HG03045 (cell line): Measurements from ENCODE around the gene C3orf52.

Experiments used
- ATAC-seq: cut with Tn5 transposase; IDR thresholded peaks from one replicate; pipeline ENCODE4 v1.9.1; 2021; ENCODE audit warnings: mild to moderate bottlenecking, moderate library complexity; ENCODE audit not compliant: unreplicated experiment

The C3orf52 gene

GRCh38 chr3:112134335-112135124 lies 48.3 kb downstream of the C3orf52 start:
- ATAC-seq, result no peak

- ATAC-seq, result no peak
These were observed 49.9 kb downstream of the C3orf52 start for GRCh38 chr3:112136046-112136445.

GRCh38 chr3:112136959-112137693 lies 50.9 kb downstream of the C3orf52 start:
- ATAC-seq, result no peak

DNA sequence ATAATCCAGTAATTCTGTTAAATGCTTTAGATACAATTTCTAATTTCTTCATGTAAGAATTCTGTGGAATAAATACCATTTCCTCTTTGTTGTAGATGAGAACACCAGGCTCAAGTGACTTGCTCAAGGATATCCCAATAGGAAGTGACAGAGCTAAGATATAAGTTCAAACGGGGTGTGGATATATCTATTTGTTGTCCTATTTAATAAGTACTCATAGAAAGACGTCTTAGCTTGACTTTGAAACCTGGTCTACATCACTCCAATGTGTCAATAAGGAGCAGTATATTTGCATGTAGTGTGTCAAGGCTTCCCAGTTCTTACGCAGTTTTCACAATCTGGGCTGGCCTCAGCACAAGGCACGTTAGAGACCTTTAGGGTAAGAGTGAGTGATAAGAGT lies 51.6 kb downstream of the C3orf52 start:
- no peak for ATAC-seq

DNA sequence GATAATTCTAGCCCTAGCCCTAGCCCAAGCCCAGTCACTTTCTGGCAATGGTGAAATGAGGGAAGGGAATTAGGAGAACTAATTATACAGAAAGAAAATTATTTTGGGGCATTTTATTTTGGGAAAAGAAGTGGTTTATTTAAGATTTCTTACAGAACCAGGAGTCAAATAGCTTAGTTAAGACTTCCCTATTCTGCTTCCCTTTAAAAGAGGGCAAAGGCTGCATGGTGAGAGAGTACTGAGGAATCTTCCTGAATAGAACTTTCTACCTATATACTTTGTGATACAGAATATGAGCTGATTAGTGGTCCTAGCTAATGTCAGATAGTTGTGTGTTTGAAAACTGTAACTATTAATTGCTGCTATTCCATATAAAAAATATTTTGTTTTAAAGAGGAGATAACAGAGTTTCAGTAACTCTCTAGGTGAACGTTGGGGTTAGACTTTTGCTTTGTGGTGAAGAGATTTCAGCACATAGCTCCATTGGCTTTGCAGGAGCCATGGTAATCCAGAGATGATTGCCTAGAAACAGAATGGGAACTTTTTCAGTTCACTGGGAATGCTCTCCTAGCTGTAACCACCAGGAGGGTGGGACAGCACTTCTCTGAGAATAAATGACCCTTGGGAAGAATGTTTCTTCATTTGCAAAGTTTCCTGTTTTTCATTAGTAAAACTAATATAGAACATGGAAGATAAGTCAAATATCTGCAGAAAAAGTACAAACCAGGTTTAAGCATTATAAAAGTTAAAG lies 52.2 kb downstream of the C3orf52 start:
- no peak for ATAC-seq

GRCh38 chr3:112140584-112140983 lies 54.4 kb downstream of the C3orf52 start:
- ATAC-seq, result no peak

- ATAC-seq, result no peak
These were observed 55.1 kb downstream of the C3orf52 start for GRCh38 chr3:112141293-112141692.

DNA sequence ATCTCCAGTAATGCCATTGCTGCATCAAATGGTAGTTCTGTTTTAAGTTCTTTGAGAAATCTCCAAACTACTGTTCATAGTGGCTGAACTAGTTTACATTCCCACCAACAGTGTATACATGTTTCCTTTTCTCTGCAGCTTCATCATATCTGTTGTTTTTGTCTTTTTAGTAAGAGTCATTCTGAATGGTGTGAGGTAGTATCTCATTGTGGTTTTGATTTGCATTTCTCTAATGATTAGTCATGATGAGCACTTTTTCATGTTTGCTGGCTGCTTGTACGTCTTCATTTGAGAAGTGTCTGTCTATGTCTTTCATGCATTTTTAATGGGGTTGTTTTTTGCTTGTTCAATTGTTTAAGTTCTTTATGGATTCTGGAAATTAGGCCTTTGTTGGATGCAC lies 57.1 kb downstream of the C3orf52 start:
- ATAC-seq, result no peak

DNA sequence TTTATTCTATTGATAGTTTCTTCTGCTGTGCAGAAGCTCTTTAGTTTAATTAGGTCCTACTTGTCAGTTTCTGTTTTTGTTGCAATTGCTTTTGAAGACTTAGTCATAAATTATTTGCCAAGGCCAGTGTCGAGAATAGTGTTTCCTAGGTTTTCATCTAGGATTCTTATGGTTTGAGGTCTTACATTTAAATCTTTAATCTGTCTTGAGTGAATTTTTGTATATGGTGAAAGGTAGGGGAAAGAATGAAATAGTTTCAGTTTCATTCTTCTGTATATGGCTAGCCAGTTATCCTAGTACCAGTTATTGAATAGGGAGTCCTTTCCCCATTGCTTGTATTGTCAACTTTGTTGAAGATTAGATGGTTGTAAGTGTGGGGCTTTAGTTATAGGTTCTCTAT lies 57.5 kb downstream of the C3orf52 start:
- no peak for ATAC-seq

- no peak for ATAC-seq
These were observed 62.9 kb downstream of the C3orf52 start for GRCh38 chr3:112149136-112149535.

GRCh38 chr3:112167758-112168157 lies 81.6 kb downstream of the C3orf52 start:
- ATAC-seq, result peak; percentile 57
